K562 (cell line): ENCODE measurements around the gene LMLN. TPM values are rescaled to one million over a fixed set of nuclear protein-coding genes. Genes with fewer than 3 reads are reported as not detected.

Experiments
- ARID3A ChIP-seq: IDR thresholded peaks from 2 replicates; pipeline ENCODE4 v1.6.1; 2012; ENCODE audit warnings: low read depth, low read length, improper control_type of control experiment, borderline replicate concordance
- BRCA1 ChIP-seq, 2 experiments: fragments of 450-650 bp in 1 of 2; sonication (generic) in 1 of 2; formaldehyde crosslinking in 1 of 2; IDR thresholded peaks; 2 replicates each; pipeline versions ENCODE4 v1.5.0 to v1.6.1; 2017 to 2020; ENCODE audit warnings: mild to moderate bottlenecking in 1 of 2, missing genetic modification reagents in 1 of 2
- CBX1 ChIP-seq: sonication (generic); IDR thresholded peaks from 2 replicates; pipeline ENCODE4 v1.6.1; 2016; ENCODE audit warnings: antibody characterized with exemption, low read depth, mild to moderate bottlenecking
- CHD1 ChIP-seq: fragments of 200-600 bp; sonication (generic); IDR thresholded peaks from one replicate; pipeline ENCODE4 v1.6.1; 2012; ENCODE audit warnings: mild to moderate bottlenecking, moderate library complexity, low read length, inconsistent platforms
- CREB3L1 ChIP-seq: fragments of 450-650 bp; IDR thresholded peaks from 2 replicates; pipeline ENCODE4 v1.6.1; 2014; ENCODE audit warnings: low read depth, mild to moderate bottlenecking, moderate library complexity, borderline replicate concordance
- DPF2 ChIP-seq: fragments of 450-650 bp; IDR thresholded peaks from 2 replicates; pipeline ENCODE4 v1.6.1; 2016
- HNRNPL ChIP-seq: fragments of 200-400 bp; formaldehyde crosslinking; IDR thresholded peaks from 2 replicates; pipeline ENCODE4 v1.6.1; 2017; ENCODE audit warnings: low read depth, mild to moderate bottlenecking, low read length
- HSF4 ChIP-seq: fragments of 250-450 bp; sonication (Bioruptor Pico); IDR thresholded peaks from 2 replicates; pipeline ENCODE4 v2.1.2; 2022; ENCODE audit warnings: mild to moderate bottlenecking, moderate library complexity, borderline replicate concordance
- KLF16 ChIP-seq: IDR thresholded peaks from 2 replicates; pipeline ENCODE4 v1.6.1; 2016; ENCODE audit warnings: antibody characterized with exemption
- MAZ ChIP-seq, 2 experiments: fragments of 450-650 bp in 1 of 2; sonication (generic) in 1 of 2; formaldehyde crosslinking; IDR thresholded peaks in 1 of 2; conservative IDR thresholded peaks in 1 of 2; 2 replicates each; pipeline versions ENCODE4 v1.4.0 to v1.5.0; 2020; ENCODE audit warnings: mild to moderate bottlenecking in 1 of 2, missing genetic modification reagents in 1 of 2
- MEIS2 ChIP-seq: fragments of 450-650 bp; IDR thresholded peaks from 2 replicates; pipeline ENCODE4 v1.6.1; 2014; ENCODE audit warnings: mild to moderate bottlenecking; ENCODE audit not compliant: partially characterized antibody
- NCOA6 ChIP-seq: fragments of 450-650 bp; IDR thresholded peaks from 2 replicates; pipeline ENCODE4 v1.6.1; 2017; ENCODE audit warnings: mild to moderate bottlenecking
- NR3C1 ChIP-seq: sonication (generic); formaldehyde crosslinking; IDR thresholded peaks from 2 replicates; pipeline ENCODE4 v1.8.1; 2022; ENCODE audit warnings: missing genetic modification reagents
- RCOR1 ChIP-seq, 2 experiments: IDR thresholded peaks; 2 replicates each; pipeline ENCODE4 v1.6.1; 2012; ENCODE audit warnings: low read depth in 2 of 2, low read length in 2 of 2, borderline replicate concordance in 1 of 2, improper control_type of control experiment in 1 of 2
- SIX5 ChIP-seq, 2 experiments: IDR thresholded peaks; 2 replicates each; pipeline ENCODE4 v1.6.1; 2011; ENCODE audit warnings: low read length in 2 of 2, borderline replicate concordance in 1 of 2, low read depth in 1 of 2, mild to moderate bottlenecking in 1 of 2, moderate library complexity in 1 of 2; ENCODE audit not compliant: insufficient read depth in 1 of 2
- SMARCA4 ChIP-seq: fragments of 450-650 bp; IDR thresholded peaks from 2 replicates; pipeline ENCODE4 v1.6.1; 2016
- ZNF644 ChIP-seq: fragments of 200-800 bp; sonication (Bioruptor generic); IDR thresholded peaks from 2 replicates; pipeline ENCODE4 v1.6.1; 2016; ENCODE audit warnings: low read depth, missing genetic modification characterization, missing compliant biosample characterization
- polyA plus RNA-seq, 8 experiments: library from polyadenylated mRNA; depleted of rRNA in 4 of 8; stranded (reverse) in 5 of 8; unstranded in 3 of 8; fragments of >200 nt; fragmentation: Nextera tagmentation in 2 of 8; fragmentation: Illumina TruSeq in 1 of 8; extraction: Ambion mirVana in 2 of 8; extraction: Trizol in 1 of 8; gene quantifications; 2 replicates each; pipeline versions ENCODE4 v1.2.1 to v1.2.3, GENCODE V29; 2011 to 2014; ENCODE audit warnings: inconsistent platforms in 1 of 8, missing spikeins in 1 of 8
- total RNA-seq, 7 experiments: library from RNA; depleted of rRNA in 6 of 7; stranded (reverse); fragments of >200 nt in 6 of 7; fragmentation: Illumina TruSeq in 2 of 7; extraction: Trizol in 2 of 7; gene quantifications; 2 replicates each; pipeline versions ENCODE4 v1.2.1 to v1.2.3, GENCODE V29; 2011 to 2021; ENCODE audit warnings: low replicate concordance in 1 of 7
- TF ChIP-seq, protein P1 (sequence below): sonication (generic); formaldehyde crosslinking; IDR thresholded peaks from 2 replicates; pipeline ENCODE4 v1.8.0; 2022; ENCODE audit warnings: missing genetic modification reagents, mild to moderate bottlenecking, moderate library complexity, borderline replicate concordance
- TF ChIP-seq, protein P2 (sequence below), 2 experiments: IDR thresholded peaks in 1 of 2; conservative IDR thresholded peaks in 1 of 2; 2 replicates each; pipeline ENCODE4 v1.6.1; 2016; ENCODE audit warnings: low read depth in 2 of 2, mild to moderate bottlenecking in 1 of 2, missing compliant biosample characterization in 1 of 2, missing genetic modification characterization in 1 of 2, moderate library complexity in 1 of 2

Gene LMLN
- total and polyA plus RNA-seq, 9 of the 15 experiments (the other 6 are each of a cell fraction or from before 2014, with no cell fraction given): 2.2 to 15.9 (median 6.9) TPM

DNA sequence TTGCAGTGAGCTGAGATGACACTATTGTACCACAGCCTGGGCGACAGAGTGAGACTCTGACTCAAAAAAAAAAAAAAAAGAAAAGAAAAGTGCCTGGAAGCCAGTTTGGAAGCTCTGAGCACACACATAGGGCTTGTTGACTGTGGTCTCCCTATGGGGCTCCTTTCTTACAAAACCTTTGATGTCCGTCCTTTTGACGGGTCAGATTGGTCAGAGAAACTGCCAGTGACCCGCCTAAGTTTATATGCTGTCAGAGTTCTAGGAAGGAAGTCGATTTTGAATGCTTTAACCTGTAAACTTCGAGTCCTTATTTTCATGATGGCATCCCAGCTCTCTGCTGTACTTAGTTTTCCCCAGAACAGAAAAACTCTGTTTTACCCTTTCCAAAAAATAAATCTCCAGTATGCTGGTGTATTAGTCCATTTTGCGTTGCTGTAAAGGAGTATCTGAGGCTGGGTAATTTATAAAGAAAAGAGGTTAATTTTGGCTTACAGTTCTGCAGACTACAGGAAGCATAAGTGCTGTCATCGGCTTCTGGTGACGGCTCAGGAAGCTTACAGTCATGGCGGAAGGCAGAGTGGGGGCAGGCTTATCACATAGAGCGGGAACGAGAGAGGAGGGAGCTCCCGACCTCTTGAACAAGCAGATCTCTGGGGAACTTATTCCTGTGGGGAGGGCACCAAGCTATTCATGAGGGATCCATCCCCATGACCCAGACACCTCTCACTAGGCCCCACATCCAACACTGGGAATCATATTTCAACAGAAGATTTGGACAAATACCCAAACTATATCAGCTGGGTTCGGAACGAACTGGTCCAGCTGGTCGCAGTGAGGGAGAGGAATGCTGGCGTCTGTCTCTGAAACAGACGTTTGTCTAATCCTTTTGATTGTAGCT is 72.3 kb downstream of the LMLN start (continued):
- TF ChIP-seq CHD1 (no peak), ARID3A (no peak), KLF16 (no peak), HNRNPL (no peak), MEIS2 (peak; percentile 57), CBX1 (no peak), CREB3L1 (no peak; the same call in 1 of the 2 replicates), DPF2 (no peak), SMARCA4 (0 out of 2 replicates have a peak, but pooled peaks have one; percentile 11), NR3C1 (CRISPR knock-in tag) (no peak), BRCA1 (IDR thresholded peaks at IDR 0.05) (no peak), BRCA1 (CRISPR knock-in tag; IDR thresholded peaks at IDR 0.05) (no peak), ZNF644 (tag) (0 out of 2 replicates have a peak, but pooled peaks have one; percentile 33), NCOA6 (no peak), HSF4 (CRISPR knock-in tag) (no peak), RCOR1 (IDR thresholded peaks at IDR 0.05; ENCODE audit: borderline replicate concordance in 1 of 2, low read depth in 2 of 2, low read length in 2 of 2) (peak in 1 of 2 experiments; percentile 29; a peak in 1 of 4 replicates), MAZ (CRISPR knock-in tag; conservative IDR thresholded peaks at IDR 0.05 in 1 of 2, IDR thresholded peaks at IDR 0.05 in 1 of 2) (peak in 1 of 2 experiments; percentile 42; a peak in 1 of 4 replicates), SIX5 (IDR thresholded peaks at IDR 0.05; ENCODE audit: borderline replicate concordance in 1 of 2, insufficient read depth in 1 of 2, low read depth in 1 of 2, low read length in 2 of 2) (no peak)
- TF ChIP-seq, protein P1, sequence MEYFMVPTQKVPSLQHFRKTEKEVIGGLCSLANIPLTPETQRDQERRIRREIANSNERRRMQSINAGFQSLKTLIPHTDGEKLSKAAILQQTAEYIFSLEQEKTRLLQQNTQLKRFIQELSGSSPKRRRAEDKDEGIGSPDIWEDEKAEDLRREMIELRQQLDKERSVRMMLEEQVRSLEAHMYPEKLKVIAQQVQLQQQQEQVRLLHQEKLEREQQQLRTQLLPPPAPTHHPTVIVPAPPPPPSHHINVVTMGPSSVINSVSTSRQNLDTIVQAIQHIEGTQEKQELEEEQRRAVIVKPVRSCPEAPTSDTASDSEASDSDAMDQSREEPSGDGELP: peak; percentile 71
- TF ChIP-seq, protein P2, sequence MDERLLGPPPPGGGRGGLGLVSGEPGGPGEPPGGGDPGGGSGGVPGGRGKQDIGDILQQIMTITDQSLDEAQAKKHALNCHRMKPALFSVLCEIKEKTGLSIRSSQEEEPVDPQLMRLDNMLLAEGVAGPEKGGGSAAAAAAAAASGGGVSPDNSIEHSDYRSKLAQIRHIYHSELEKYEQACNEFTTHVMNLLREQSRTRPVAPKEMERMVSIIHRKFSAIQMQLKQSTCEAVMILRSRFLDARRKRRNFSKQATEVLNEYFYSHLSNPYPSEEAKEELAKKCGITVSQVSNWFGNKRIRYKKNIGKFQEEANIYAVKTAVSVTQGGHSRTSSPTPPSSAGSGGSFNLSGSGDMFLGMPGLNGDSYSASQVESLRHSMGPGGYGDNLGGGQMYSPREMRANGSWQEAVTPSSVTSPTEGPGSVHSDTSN (CRISPR knock-in tag; IDR thresholded peaks at IDR 0.05; ENCODE audit: low read depth): no peak
- TF ChIP-seq, protein P2 (tag; conservative IDR thresholded peaks at IDR 0.05; ENCODE audit: low read depth): peak; percentile 49
